ENCODE measurements around the gene GPRIN2.

- no peak for TF ChIP-seq EZH2 (IDR thresholded peaks at IDR 0.05)
- no peak for TF ChIP-seq POLR2AphosphoS5 (IDR thresholded peaks at IDR 0.05; ENCODE audit: borderline replicate concordance, low read depth, low read length)
- no peak for TF ChIP-seq FOXP2 (optimal IDR thresholded peaks at IDR 0.05; ENCODE audit: control extremely low read depth, extremely low read length, insufficient read depth)
Measured at GRCh38 chr10:46520381-46520780, 36.1 kb downstream of the GPRIN2 start.

Data from SK-N-MC (cell line).